HG02870 (cell line): ENCODE data around the gene KCNQ2.

ENCODE experiments used
- ATAC-seq: cut with Tn5 transposase; IDR thresholded peaks from one replicate; pipeline ENCODE4 v1.9.1; 2021; ENCODE audit warnings: mild to moderate bottlenecking, moderate library complexity; ENCODE audit not compliant: unreplicated experiment

Gene KCNQ2

GRCh38 chr20:63405102-63405730 lies 67.2 kb downstream of the KCNQ2 start:
- no peak for ATAC-seq

- no peak for ATAC-seq
These were observed 68.0 kb downstream of the KCNQ2 start for GRCh38 chr20:63404129-63405085.

DNA sequence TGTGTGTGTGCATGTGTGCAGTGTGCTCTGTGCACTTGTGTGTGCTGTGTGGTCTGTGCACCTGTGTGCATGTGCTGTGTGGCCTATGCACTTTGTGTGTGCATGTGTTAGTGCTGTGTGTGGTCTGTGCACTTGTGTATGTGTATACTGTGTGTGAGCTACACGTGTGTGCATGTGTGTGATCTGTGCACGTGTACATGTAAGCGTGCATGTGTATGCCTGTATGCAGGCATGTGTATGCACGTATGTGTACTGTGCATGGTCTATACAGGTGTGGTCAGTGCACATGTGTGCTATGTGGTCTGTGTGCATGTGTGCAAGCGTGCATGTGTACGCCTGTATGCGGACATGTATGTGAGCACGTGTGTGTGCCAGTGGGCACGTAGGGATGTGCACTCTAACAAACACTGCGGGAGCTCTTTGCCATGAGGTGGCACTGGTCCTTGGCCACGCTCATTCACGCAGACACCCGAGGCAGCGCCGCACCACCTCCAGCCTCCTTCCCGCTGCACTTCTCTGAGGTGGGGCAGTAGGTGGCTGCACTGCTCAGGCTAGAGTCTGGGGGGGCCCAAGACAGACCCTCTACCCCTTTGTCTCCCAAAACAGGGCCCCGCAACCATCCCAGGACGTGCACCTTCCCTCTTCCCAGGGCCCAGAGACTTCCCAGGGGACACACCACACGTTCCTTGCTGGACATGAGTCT lies 68.9 kb downstream of the KCNQ2 start:
- no peak for ATAC-seq

DNA sequence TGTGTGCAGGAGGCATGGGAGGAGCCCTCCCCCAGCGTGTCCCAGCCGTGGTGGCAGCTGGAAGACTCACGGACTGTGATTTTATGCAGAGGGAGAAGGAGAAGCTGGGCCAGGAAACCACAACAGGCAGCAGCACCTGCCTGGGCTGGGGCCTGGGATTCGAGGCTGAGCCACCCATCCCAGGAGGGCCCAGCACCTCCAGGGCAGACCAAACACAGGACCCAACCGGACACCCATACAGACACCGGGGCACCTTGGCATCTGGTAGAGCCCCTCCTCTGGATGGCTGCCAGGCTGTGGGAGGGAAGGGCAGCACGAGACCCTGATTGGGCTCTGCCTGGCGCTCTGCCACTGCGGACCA lies 69.6 kb downstream of the KCNQ2 start:
- no peak for ATAC-seq

- no peak for ATAC-seq
These were observed 70.1 kb downstream of the KCNQ2 start for GRCh38 chr20:63402181-63402859.

- no peak for ATAC-seq
These were observed 70.9 kb downstream of the KCNQ2 start for GRCh38 chr20:63401384-63402110.

- no peak for ATAC-seq
These were observed 71.8 kb downstream of the KCNQ2 start for GRCh38 chr20:63400486-63401210.

DNA sequence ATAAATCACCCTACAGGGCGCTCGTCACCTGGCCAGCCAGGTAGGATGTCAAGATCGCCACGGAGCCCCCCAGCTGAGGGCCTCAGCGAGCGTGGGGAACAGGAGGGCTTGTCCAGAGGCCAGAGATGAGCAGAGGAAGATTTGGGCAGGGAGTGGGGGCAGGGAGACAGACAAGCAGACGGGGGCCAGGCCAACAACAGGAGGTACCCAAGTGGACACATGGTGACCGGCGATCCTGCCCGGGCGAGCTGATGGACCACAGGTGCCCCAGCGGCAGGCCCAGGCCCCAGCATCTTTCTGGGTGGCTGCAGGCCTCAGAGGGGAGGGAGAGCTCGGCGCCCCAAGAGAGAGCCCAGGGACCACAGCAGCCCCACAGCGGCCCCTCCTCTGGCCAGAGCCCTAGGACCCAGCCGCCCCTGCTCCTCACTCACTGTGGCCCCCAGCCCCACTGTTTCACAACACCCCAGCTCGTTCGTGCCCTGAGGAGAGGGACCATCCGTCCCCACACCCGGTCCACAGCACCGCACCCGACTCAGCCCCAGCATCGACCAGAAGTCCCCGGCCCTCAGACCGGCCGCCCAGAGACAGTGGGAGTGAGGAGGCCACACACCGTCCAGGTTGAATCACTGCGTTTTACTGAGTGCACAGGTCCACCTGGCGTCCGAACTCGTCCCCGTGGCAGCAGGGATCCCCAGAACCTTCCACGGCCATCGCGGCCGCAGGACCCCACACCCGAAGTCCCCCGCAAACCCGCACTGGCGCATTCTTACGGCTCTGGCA lies 72.7 kb downstream of the KCNQ2 start:
- ATAC-seq = no peak

DNA sequence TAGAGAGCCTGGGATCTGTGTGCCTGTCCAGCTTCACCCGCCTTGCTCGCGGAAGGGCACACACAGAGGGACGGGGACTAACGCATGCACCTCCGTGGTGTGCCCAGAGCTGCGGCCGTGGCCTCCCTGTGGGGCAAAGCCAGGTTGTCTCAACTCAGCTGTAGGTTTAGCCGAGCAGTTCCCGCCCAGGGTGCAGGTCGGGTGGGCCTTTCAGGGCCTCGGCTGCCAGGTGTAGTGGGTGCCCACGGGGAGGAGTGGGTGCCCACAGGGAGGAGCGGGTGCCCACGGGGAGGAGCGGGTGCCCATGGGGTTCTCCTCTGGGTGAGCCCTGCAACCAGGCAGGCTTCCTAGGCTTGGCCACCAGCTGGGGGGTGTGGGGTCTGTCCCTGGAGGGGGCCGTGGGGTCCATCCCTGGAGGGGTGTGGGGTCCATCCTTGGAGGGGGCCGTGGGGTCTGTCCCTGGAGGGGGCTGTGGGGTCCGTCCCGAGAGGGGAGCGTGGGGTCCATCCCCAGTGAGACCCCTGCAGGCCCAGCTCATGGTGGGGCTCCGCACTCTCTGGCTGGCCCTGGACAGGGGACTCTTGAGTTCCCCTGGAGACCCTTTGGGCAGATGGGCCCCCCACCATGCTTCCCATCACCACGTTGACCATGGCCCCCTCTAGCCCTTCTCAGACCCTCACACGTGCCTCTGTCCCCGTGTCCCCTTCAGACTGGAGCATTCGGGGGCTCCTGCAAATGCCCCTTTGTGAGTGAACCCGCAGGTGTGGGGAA lies 73.5 kb downstream of the KCNQ2 start:
- no peak for ATAC-seq

DNA sequence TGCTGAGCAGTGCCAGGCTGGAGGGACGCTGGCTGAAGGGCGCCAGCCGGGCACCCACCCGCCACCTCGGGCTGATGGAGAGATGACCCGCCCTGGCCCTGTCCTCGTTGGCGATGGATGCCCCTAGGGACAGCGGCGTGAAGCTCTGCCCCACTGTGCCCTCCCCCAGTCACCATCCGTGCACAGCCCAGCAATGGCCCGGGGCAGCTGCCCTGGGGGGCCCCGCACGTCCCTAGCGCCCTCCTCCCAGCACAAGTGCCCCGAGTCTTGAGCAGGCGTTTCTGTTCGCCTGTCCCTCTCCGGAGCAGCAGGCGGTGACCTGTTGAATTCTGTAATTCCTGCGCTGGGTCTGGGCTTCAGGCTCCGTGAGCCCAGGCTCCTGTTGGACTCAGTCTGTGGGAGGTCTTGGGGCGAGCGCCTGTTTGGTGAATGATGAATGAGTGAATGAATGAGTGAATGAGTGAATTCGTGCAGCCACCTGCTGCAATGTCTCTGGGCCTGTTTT lies 74.5 kb downstream of the KCNQ2 start:
- no peak for ATAC-seq

GRCh38 chr20:63397155-63397843 lies 75.2 kb downstream of the KCNQ2 start:
- no peak for ATAC-seq

DNA sequence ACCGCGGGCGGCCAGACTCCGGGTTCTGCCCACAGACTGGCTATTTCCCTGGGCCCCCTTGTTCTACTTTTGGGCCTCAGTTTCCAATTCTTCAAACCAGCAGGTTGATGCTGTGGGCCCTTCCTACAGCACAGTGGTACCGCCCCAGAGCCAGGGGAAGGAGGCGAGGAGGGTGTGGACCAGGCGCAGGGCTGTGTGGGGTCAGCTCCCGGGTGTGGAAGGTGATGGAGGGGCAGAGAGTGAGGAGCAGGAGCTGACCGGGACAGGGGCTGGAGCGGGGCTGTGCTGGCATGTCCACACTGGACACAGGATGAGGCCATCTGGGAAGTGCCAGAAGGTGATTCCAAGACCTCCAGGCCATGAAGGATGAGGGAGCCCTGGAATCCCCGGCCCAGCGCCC lies 76.2 kb downstream of the KCNQ2 start:
- no peak for ATAC-seq

- no peak for ATAC-seq
These were observed 76.7 kb downstream of the KCNQ2 start for GRCh38 chr20:63395723-63396122.

DNA sequence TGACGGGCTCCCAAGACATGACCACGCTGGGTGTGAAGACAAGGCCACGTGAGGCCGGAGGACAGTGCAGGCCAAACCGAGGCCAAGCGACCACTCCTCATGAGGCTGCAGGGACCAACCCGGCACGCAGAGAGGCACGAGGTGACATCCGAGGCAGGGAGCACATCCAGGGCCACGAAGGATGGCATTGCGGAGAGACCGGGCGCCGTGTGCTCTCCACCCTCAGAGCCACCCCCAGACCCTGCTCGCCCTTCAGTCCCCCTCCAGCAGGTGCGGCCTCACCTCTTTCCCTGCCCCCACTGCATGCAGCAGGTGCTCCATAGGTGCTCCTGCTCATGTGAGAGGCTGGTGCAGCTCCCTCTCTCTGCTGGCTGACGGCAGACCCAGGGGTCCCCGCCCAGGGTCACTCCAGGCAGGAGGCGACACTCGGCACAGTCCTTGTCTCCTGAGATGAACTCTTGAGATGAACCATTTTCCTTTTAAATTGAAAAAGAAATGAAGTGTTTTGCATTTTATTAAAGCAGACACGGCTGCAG lies 77.5 kb downstream of the KCNQ2 start:
- no peak for ATAC-seq

GRCh38 chr20:63394069-63394919 lies 78.2 kb downstream of the KCNQ2 start:
- ATAC-seq = no peak

GRCh38 chr20:63393566-63393965 lies 78.9 kb downstream of the KCNQ2 start:
- no peak for ATAC-seq
